GM12891 (cell line): ENCODE data around the gene SCO2.

Experiments used
- PAX5 ChIP-seq: IDR thresholded peaks from 2 replicates; pipeline ENCODE4 v1.6.1; 2011; ENCODE audit warnings: low read length, moderate library complexity, mild to moderate bottlenecking; ENCODE audit not compliant: insufficient read depth, severe bottlenecking
- POLR2A ChIP-seq: IDR thresholded peaks from 2 replicates; pipeline ENCODE4 v1.6.1; 2011; ENCODE audit warnings: low read depth, low read length, control low read depth
- POLR2AphosphoS5 ChIP-seq: IDR thresholded peaks from 2 replicates; pipeline ENCODE4 v1.6.1; 2011; ENCODE audit warnings: low read depth, low read length, control low read depth
- SPI1 ChIP-seq: IDR thresholded peaks from 2 replicates; pipeline ENCODE4 v1.6.1; 2011; ENCODE audit warnings: low read depth, low read length, control low read depth
- TAF1 ChIP-seq: IDR thresholded peaks from 2 replicates; pipeline ENCODE4 v1.6.1; 2011; ENCODE audit warnings: low read depth, low read length, control low read depth

- TF ChIP-seq POLR2A = no peak
- TF ChIP-seq TAF1 = no peak
- TF ChIP-seq PAX5 = no peak
- no peak for TF ChIP-seq POLR2AphosphoS5
- TF ChIP-seq SPI1 = no peak
Measured at GRCh38 chr22:50502096-50502495, 23.3 kb downstream of the SCO2 start.
